NB4 (cell line): ENCODE data around the gene PRKG1.

Experiments
- DNase-seq: peaks from one replicate; pipeline ENCODE4 v3.0.0; 2010; ENCODE audit warnings: low read depth
- H3K4me3 ChIP-seq: one replicate; pipeline ENCODE4 v1.5.1; 2011; ENCODE audit warnings: mild to moderate bottlenecking, low read depth, low read length, moderate library complexity
- MYC ChIP-seq: IDR thresholded peaks from 2 replicates; pipeline ENCODE4 v1.6.1; 2011; ENCODE audit warnings: low read depth, low read length
- POLR2A ChIP-seq: IDR thresholded peaks from 2 replicates; pipeline ENCODE4 v1.6.1; 2011; ENCODE audit warnings: mild to moderate bottlenecking; ENCODE audit not compliant: insufficient read length; ENCODE audit errors: extremely low read depth
- TF ChIP-seq, protein P1 (sequence below): IDR thresholded peaks from 2 replicates; pipeline ENCODE4 v1.6.1; 2011; ENCODE audit warnings: low read depth, low read length
- TF ChIP-seq, protein P2 (sequence below): IDR thresholded peaks from one replicate; pipeline ENCODE4 v1.5.1; 2012; ENCODE audit warnings: low read depth, low read length

PRKG1 gene

DNA sequence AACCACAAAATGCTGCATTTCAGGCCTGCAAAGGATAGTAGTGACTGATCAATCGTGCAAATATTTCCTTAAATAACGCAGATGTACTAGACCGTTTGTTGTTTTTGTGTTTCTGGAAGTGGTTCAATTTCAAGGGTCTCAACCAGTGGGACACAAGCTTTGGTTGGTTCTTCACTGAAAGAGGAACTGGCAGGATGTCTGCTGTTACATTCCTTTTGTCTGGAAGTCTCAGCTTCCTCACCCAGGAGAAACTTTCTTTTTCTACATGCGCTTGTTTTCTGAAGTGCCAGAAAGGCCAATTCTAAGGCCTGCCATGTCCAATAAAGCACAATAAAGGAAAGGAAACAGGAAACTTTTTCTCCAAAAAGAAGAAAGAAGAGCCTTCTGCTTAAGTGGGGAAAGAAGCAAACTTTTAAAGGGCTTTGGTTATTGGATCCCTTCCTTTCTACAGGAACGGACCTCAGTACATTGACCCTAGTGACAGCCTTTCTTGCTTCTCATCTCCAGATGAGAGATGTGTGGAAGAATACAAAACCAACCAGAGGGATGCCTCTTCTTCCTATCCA lies 1243.9 kb downstream of the PRKG1 start:
- H3K4me3 ChIP-seq = no peak overlapping the region
- TF ChIP-seq POLR2A = no peak
- no peak for DNase-seq

DNA sequence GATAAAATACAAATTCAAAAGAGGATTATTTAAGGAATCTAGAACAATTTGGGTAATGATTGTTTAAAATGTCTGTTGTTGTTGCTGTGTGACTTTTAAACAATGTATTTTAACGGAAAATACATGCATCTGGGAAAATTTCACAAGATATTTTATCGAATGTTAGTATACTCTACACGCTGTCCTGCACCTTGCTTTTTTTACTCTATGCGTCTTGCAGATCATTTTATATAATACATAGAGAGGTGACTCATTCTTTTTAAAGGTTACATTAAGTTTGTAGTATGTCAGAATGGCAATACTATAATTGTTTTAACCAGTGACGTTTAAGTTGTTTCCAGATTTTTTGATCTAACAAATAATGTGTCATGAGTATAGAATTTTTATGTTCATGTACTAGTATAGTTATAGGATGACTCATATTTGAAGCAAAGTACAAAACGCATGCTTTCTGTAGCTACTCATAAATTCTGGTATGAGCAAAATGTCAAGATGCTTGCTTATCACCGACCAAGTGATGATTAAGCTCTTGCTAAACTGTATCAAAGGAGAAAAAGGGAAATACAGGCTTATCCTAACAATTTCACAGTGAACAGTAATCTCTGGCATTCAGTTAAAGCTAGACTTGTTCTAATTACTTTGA lies 1244.7 kb downstream of the PRKG1 start:
- H3K4me3 ChIP-seq = no peak overlapping the region
- no peak for DNase-seq
- TF ChIP-seq, protein P1, sequence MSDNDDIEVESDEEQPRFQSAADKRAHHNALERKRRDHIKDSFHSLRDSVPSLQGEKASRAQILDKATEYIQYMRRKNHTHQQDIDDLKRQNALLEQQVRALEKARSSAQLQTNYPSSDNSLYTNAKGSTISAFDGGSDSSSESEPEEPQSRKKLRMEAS = no peak
- no peak for TF ChIP-seq MYC

DNA sequence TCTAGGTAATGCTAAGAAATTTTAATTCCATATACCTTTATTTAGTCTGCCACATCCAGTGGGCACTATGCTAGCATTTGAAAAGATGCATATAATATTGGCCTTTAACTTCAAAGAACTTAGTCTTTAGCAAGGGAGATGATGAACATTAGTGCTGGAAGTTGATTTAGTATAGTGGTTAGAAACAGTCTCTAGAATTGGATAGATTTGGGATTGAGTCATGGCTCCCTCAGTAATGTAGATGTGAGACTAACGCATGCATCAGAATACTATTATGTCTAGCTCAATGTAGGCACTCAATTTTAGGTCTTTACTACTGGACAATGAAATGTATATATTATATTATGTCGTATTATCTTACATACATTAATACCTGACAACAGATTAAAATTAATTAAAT lies 1245.6 kb downstream of the PRKG1 start:
- TF ChIP-seq, protein P1 = no peak
- TF ChIP-seq MYC (no peak), POLR2A (no peak)
- TF ChIP-seq, protein P2, sequence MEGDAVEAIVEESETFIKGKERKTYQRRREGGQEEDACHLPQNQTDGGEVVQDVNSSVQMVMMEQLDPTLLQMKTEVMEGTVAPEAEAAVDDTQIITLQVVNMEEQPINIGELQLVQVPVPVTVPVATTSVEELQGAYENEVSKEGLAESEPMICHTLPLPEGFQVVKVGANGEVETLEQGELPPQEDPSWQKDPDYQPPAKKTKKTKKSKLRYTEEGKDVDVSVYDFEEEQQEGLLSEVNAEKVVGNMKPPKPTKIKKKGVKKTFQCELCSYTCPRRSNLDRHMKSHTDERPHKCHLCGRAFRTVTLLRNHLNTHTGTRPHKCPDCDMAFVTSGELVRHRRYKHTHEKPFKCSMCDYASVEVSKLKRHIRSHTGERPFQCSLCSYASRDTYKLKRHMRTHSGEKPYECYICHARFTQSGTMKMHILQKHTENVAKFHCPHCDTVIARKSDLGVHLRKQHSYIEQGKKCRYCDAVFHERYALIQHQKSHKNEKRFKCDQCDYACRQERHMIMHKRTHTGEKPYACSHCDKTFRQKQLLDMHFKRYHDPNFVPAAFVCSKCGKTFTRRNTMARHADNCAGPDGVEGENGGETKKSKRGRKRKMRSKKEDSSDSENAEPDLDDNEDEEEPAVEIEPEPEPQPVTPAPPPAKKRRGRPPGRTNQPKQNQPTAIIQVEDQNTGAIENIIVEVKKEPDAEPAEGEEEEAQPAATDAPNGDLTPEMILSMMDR = no peak
- no peak overlapping the region for H3K4me3 ChIP-seq
- DNase-seq = no peak

DNA sequence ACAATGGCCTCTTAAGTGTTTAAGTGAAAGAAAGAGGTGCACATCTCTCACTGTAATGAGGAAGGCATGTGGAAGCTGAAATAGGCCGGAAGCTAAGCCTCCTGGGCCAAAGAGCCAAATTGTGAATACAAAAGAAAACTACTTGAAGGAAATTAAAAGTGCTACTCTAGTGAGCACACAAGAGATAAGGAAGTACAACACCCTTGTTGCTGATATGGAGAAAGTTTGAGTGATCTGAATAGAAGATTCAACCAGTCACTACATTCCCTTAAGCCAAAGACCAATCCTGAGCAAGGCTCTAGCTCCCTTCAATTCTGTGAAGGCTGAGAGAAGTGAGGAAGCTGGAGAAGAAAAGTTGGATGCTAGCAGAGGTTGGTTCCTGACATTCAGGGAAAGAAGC lies 1248.0 kb downstream of the PRKG1 start:
- TF ChIP-seq POLR2A = no peak
- TF ChIP-seq, protein P1 = no peak
- TF ChIP-seq, protein P2 = no peak
- no peak for TF ChIP-seq MYC
- DNase-seq = no peak
- no peak overlapping the region for H3K4me3 ChIP-seq

DNA sequence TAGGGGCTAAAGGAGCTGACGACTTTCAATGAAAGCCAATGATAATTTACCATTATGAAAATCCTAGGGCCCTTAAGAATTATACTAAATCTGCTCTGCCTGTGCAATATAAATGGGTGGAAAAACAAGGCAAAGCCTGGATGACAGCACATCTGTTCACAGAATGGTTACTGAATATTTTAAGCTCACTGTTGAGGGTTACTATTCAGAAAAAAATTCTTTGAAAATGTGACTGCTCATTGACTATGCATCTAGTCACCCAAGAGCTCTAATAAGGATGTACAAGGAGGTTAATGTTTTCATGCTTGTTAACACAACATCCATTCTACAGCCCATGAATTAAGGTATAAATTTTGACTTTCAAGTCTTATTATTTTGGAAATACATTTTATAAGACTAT lies 1248.6 kb downstream of the PRKG1 start:
- DNase-seq = no peak
- H3K4me3 ChIP-seq = no peak overlapping the region
- TF ChIP-seq MYC (no peak), POLR2A (no peak)
- TF ChIP-seq, protein P1 = no peak
- TF ChIP-seq, protein P2 = no peak

DNA sequence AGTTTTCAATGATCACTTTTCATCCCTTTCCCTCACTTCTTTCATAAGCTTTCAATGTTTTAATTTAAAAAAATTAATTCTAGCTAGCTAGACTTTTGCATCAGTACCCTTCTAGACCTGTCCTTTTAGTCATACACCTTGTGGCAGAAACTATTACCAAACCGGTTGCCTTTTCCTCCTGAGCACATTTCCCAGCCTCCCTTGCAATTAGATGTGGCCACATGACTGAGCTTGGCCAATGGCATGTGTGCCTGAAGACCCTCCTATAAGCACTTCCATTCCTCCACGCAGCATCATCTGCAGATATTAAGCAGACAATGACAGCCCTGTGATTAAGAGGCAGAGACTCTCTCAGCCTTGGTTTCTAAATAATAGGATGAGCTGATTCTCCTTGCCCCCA lies 1252.1 kb downstream of the PRKG1 start:
- no peak overlapping the region for H3K4me3 ChIP-seq
- DNase-seq = no peak
- TF ChIP-seq, protein P1 = no peak
- TF ChIP-seq POLR2A = no peak

DNA sequence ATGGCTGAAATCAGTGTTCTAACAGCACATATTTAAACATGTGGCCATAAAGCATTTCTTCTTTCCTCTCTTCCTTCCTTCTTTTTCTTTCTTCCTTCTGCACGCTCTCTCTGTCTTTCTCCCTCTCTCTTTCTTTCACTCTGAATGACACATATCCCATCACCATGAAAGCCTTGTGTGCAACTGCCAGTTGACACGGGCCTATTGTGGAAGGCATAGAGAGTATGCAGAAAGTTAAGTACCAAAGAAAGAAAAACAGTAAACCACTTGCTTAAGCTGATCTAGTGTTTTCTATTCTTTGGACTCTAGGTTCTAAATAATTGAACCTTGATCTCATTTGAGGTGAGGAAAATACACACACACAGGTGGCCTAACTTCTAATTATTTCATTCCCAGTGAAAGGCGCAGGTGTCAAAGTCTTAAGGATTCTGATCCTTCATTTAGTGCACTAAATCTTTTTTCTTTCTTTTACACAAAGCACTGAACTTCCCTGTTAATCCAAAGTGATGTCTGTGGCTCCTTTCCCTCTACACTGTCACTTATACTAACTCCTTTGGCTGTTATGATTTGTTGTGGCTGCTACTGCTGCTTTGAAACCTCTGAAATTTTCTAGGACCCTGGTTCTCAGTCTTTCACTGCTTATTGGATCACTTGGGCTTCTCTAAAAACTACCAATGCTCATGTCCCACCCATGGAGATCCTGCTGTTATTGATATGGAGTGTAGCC lies 1257.5 kb downstream of the PRKG1 start:
- TF ChIP-seq POLR2A = no peak
- TF ChIP-seq, protein P2 = no peak
- TF ChIP-seq MYC = no peak
- TF ChIP-seq, protein P1 = no peak
- DNase-seq = no peak
- H3K4me3 ChIP-seq = no peak overlapping the region
